SU-DHL-6 (cell line): ENCODE measurements around the gene MARCO.

Source experiments
- H2AFZ ChIP-seq: fragments of 200-600 bp; sonication (generic); 2 replicates; pipeline ENCODE4 v1.6.1; 2014; ENCODE audit warnings: low read depth, mild to moderate bottlenecking, moderate library complexity, mixed read lengths, antibody characterized with exemption, low read length; ENCODE audit not compliant: severe bottlenecking
- H3F3A ChIP-seq: fragments of 200-600 bp; shearing (Covaris generic); 2 replicates; pipeline ENCODE4 v1.6.0; 2016; ENCODE audit warnings: antibody characterized with exemption, mild to moderate bottlenecking; ENCODE audit not compliant: insufficient read depth
- H3K27ac ChIP-seq: fragments of 200-600 bp; sonication (generic); 2 replicates; pipeline ENCODE4 v1.5.1; 2016; ENCODE audit warnings: low read depth, mild to moderate bottlenecking, low read length, moderate library complexity, mixed read lengths
- H3K27me3 ChIP-seq: fragments of 200-600 bp; sonication (generic), shearing (Covaris generic); 2 replicates; pipeline ENCODE4 v1.6.0; 2014; ENCODE audit warnings: mild to moderate bottlenecking, low read length
- H3K36me3 ChIP-seq: fragments of 200-600 bp; sonication (generic); 2 replicates; pipeline ENCODE4 v1.6.1; 2014; ENCODE audit warnings: mild to moderate bottlenecking, low read length, mixed read lengths
- H3K4me2 ChIP-seq: fragments of 300-600, 200-600 bp; shearing (Covaris generic), sonication (generic); 2 replicates; pipeline ENCODE4 v1.6.0; 2014; ENCODE audit warnings: low read length, low read depth, mild to moderate bottlenecking; ENCODE audit not compliant: poor library complexity, severe bottlenecking
- H3K4me3 ChIP-seq: fragments of 200-600 bp; sonication (generic); 2 replicates; pipeline ENCODE4 v1.5.1; 2014; ENCODE audit warnings: antibody characterized with exemption, low read length, mild to moderate bottlenecking, mixed read lengths; ENCODE audit not compliant: insufficient read depth, poor library complexity, severe bottlenecking
- H3K79me2 ChIP-seq: fragments of 200-600 bp; sonication (generic); 2 replicates; pipeline ENCODE4 v1.6.1; 2014; ENCODE audit warnings: mild to moderate bottlenecking, low read length, moderate library complexity; ENCODE audit not compliant: insufficient read depth
- H3K9ac ChIP-seq: fragments of 200-600 bp; sonication (generic); 2 replicates; pipeline ENCODE4 v1.7.0; 2014; ENCODE audit warnings: mild to moderate bottlenecking, low read length
- H3K9me2 ChIP-seq: fragments of 200-600 bp; sonication (generic); replicated peaks from 2 replicates; pipeline ENCODE4 v1.6.1; 2014; ENCODE audit warnings: low read length; ENCODE audit not compliant: insufficient read depth
- H3K9me3 ChIP-seq: fragments of 200-600 bp; sonication (generic); 2 replicates; pipeline ENCODE4 v1.6.1; 2014; ENCODE audit warnings: low read length, mixed read lengths; ENCODE audit not compliant: insufficient read depth
- H4K20me1 ChIP-seq: fragments of 200-600 bp; sonication (generic); 2 replicates; pipeline ENCODE4 v1.6.1; 2014; ENCODE audit warnings: low read depth, mild to moderate bottlenecking, antibody characterized with exemption, low read length, moderate library complexity, mixed read lengths
- EZH2phosphoT487 ChIP-seq: fragments of 200-600 bp; sonication (generic), shearing (Covaris generic); conservative IDR thresholded peaks from 2 replicates; pipeline ENCODE4 v1.6.1; 2018; ENCODE audit warnings: mild to moderate bottlenecking, antibody characterized with exemption, low read length, moderate library complexity, mixed read lengths
- TF ChIP-seq, protein P1 (sequence below): fragments of 200-600 bp; sonication (generic); IDR thresholded peaks from one replicate; pipeline ENCODE4 v1.5.1; 2017; ENCODE audit warnings: antibody characterized with exemption, mild to moderate bottlenecking, low read length, moderate library complexity; ENCODE audit not compliant: insufficient read depth, poor library complexity, severe bottlenecking

The MARCO gene

DNA sequence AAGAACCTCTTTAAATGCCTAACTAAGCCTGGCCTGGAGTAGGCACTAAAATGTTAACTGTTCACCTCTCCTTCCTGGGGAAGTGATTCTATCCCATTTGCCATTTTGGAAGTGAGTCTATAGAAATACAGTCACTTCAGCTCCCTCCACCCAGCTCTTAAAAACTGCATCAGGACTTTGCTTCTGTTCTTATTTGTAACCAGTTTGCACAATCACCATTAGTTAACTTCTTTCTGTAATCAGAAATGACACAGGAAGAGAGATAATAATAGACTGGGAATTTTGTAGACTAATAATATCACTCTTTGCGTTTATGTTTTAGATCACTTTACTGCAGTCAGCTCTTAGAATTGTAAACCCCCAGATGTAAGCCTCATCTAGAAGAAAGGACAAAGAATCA lies 16.0 kb upstream of the MARCO start:
- no peaks in the 10 kb centered on the region for H3K27me3 ChIP-seq
- H3F3A ChIP-seq = no peaks in the 10 kb centered on the region
- no peaks in the 10 kb centered on the region for H4K20me1 ChIP-seq
- TF ChIP-seq EZH2phosphoT487 = no peak
- TF ChIP-seq, protein P1, sequence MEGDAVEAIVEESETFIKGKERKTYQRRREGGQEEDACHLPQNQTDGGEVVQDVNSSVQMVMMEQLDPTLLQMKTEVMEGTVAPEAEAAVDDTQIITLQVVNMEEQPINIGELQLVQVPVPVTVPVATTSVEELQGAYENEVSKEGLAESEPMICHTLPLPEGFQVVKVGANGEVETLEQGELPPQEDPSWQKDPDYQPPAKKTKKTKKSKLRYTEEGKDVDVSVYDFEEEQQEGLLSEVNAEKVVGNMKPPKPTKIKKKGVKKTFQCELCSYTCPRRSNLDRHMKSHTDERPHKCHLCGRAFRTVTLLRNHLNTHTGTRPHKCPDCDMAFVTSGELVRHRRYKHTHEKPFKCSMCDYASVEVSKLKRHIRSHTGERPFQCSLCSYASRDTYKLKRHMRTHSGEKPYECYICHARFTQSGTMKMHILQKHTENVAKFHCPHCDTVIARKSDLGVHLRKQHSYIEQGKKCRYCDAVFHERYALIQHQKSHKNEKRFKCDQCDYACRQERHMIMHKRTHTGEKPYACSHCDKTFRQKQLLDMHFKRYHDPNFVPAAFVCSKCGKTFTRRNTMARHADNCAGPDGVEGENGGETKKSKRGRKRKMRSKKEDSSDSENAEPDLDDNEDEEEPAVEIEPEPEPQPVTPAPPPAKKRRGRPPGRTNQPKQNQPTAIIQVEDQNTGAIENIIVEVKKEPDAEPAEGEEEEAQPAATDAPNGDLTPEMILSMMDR = no peak
- H2AFZ ChIP-seq = no peak overlapping the region
- no peak overlapping the region for H3K4me3 ChIP-seq
- H3K79me2 ChIP-seq = no peaks in the 10 kb centered on the region
- H3K27ac ChIP-seq = no peak overlapping the region
- H3K4me2 ChIP-seq = no peak overlapping the region
- H3K9ac ChIP-seq = no peak overlapping the region
- no peaks in the 10 kb centered on the region for H3K9me3 ChIP-seq
- H3K36me3 ChIP-seq = no peaks in the 10 kb centered on the region
- no peaks in the 10 kb centered on the region for H3K9me2 ChIP-seq

DNA sequence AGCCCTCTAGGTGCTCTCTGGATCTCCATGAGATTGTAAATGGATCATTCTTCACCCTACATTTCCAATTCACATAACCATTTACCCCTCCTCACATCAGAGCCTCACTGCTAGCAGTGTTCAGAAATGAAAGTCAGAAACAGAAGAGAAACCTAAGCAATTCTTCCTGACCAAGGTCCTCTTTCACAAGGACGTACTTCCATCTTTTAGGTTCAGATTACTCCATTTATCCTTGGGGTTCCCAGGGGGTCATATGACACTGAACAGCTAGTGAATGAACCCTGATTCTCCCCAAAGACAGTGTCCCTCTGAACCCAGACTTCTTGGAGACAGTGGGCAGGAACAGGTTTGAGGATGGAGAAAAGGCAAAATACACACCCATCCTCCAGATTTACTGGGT lies 12.9 kb upstream of the MARCO start:
- Histone ChIP-seq H3K4me2 (no peak overlapping the region), H2AFZ (no peak overlapping the region), H3K27ac (no peak overlapping the region), H3K27me3 (no peaks in the 10 kb centered on the region), H3K9ac (no peak overlapping the region), H3K79me2 (no peaks in the 10 kb centered on the region), H3K36me3 (no peaks in the 10 kb centered on the region), H3K9me3 (no peaks in the 10 kb centered on the region), H3K4me3 (no peak overlapping the region), H3F3A (no peaks in the 10 kb centered on the region), H3K9me2 (no peaks in the 10 kb centered on the region), H4K20me1 (no peaks in the 10 kb centered on the region)
- TF ChIP-seq EZH2phosphoT487 = no peak
- TF ChIP-seq, protein P1 = no peak

DNA sequence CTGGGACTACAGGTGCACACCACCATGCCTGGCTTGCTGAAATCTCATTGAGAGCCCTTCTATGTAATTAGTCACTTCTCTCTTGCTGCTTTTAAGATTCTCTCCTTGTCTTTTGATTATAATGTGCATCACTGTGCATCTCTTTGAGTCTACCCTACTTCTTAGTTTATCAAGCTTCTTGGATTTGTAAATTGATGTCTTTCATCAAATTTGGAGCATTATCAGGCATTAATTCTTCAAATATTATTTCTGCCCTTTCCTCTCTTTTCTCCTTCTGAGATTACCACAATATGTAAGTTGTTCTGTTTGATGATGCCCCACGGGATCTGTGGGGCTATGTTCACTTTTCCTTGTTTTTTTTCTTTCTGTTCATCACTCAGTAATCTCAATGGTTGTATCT lies 9.0 kb upstream of the MARCO start:
- H4K20me1 ChIP-seq = no peaks in the 10 kb centered on the region
- H3K9me2 ChIP-seq = no peaks in the 10 kb centered on the region
- no peaks in the 10 kb centered on the region for H3K9me3 ChIP-seq
- no peak overlapping the region for H3K9ac ChIP-seq
- no peaks in the 10 kb centered on the region for H3F3A ChIP-seq
- H3K27me3 ChIP-seq = no peaks in the 10 kb centered on the region
- H3K4me2 ChIP-seq = no peak overlapping the region
- no peak overlapping the region for H3K4me3 ChIP-seq
- H2AFZ ChIP-seq = no peak overlapping the region
- H3K79me2 ChIP-seq = no peaks in the 10 kb centered on the region
- no peak overlapping the region for H3K27ac ChIP-seq
- H3K36me3 ChIP-seq = no peaks in the 10 kb centered on the region
- TF ChIP-seq EZH2phosphoT487 = no peak

DNA sequence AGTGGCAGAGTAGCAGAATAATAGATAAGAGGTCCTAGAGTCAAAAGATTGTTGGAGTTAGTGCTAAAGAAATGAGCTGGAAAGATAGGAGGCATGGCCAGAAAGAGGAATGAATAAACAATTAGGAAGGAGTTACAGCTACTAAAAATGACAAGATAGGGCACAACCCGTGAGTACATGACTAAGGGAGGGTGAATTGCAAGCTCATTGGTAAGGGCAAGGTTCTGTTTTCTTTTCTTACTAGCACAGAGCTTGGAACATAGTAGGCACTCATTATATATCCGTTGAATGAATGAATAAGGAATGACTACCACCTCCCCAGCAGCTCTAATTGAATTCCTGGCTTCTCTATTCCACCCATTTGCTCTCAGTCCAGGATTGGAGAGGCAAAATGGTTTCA lies 5.7 kb upstream of the MARCO start:
- TF ChIP-seq EZH2phosphoT487 = no peak
- TF ChIP-seq, protein P1 = no peak
- Histone ChIP-seq H3K9ac (no peak overlapping the region), H3K27me3 (no peaks in the 10 kb centered on the region), H3K9me3 (no peaks in the 10 kb centered on the region), H3K9me2 (no peaks in the 10 kb centered on the region), H3K4me3 (no peak overlapping the region), H4K20me1 (no peaks in the 10 kb centered on the region), H3K36me3 (no peaks in the 10 kb centered on the region), H3K4me2 (no peak overlapping the region), H3F3A (no peaks in the 10 kb centered on the region), H3K79me2 (no peaks in the 10 kb centered on the region), H2AFZ (no peak overlapping the region), H3K27ac (no peak overlapping the region)
